ENCODE results near the gene HIRA. TPM values are rescaled to one million over a fixed set of nuclear protein-coding genes. Genes with fewer than 3 reads are reported as not detected.
A peak's percentile ranks its signal among the peaks of the same experiment; 100 is the strongest.

HIRA gene
- total RNA-seq, 2 donors from 2014 or later = 30.7 to 36.6 TPM

DNA sequence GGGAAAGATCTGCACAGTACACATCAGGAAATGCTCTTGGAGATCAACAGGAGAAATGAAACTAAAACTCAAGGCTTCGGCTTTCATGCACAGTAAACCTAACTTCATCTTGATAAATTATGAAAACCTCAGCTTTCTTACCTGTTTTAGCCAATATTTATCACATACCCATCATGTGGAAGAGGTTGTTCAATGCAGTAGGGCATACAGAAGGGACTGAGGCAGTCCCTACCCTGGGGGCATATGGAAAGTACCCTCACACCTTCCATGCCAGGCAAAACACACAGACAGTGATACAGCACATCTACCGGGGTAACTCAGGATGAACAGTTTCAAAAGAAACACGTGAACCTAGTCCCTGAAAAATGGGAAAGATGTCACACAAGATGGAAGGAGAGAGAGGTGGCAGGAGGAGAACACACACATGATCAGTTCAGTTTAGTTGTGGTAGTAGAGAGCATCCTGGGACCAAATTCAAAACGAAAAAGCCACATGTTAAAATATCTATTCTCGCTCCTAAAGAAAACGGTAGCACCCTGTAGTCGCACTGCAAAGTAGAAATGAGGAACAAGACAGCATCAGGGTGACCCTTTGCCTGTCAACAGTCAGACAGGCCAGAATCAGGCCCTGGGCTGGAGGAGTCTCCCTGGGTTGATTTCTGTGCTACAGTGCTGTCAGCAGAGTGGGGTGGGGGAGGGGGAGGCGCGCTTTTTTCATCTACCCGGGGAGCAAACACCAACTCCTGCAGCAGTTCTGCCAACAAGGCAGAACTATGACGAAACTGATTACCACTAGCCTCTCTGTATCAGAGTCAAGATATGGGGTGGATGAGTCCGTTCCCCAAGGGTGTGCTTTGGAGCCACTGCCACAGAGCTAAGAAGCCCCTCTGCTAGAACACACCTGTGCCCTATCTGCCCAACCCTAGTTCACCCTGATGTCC, 1.3 kb downstream of the HIRA start:
- ATAC-seq (replicated peaks in 1 of 2) (peak in 1 of 2 donors; percentile 6), DNase-seq (peak; percentile 20 to 26)
- Mint-ChIP-seq H3K27ac (peak overlapping the region; percentile 96), H3K36me3 (ENCODE audit: insufficient read depth in 2 of 2) (peaks cover 5 to 14% of the 10 kb centered on the region in 2 donors), H3K4me1 (ENCODE audit: low read depth) (peaks cover 71% of the 10 kb centered on the region), H3K27me3 (ENCODE audit: low read depth) (no peaks in the 10 kb centered on the region), H3K9me3 (no peaks in the 10 kb centered on the region), H3K4me3 (peak overlapping the region; percentile 91 to 93)

DNA sequence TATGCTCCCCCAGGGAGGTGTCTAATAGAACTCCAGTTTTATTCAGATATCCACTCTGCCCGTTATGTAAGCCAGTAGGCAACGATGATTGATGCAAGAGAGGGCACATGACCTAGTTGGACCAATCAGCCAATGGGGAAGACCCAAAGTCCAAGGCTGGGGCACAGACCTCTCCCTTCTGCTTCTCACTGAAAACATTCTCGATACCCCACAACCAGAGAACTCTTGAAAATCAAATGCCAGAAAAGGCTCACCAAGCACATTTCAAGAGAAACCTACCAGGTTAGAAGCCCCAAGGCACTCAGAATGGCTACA, 7.4 kb downstream of the HIRA start:
- Mint-ChIP-seq H3K4me3 (no peak overlapping the region), H3K36me3 (ENCODE audit: insufficient read depth in 2 of 2) (peaks cover 2 to 7% of the 10 kb centered on the region in 2 donors), H3K4me1 (ENCODE audit: low read depth) (peaks cover 86% of the 10 kb centered on the region), H3K27ac (peak overlapping the region; percentile 12), H3K27me3 (ENCODE audit: low read depth) (no peaks in the 10 kb centered on the region), H3K9me3 (no peaks in the 10 kb centered on the region)
- ATAC-seq (replicated peaks in 1 of 2) (no peak), DNase-seq (no peak)

DNA sequence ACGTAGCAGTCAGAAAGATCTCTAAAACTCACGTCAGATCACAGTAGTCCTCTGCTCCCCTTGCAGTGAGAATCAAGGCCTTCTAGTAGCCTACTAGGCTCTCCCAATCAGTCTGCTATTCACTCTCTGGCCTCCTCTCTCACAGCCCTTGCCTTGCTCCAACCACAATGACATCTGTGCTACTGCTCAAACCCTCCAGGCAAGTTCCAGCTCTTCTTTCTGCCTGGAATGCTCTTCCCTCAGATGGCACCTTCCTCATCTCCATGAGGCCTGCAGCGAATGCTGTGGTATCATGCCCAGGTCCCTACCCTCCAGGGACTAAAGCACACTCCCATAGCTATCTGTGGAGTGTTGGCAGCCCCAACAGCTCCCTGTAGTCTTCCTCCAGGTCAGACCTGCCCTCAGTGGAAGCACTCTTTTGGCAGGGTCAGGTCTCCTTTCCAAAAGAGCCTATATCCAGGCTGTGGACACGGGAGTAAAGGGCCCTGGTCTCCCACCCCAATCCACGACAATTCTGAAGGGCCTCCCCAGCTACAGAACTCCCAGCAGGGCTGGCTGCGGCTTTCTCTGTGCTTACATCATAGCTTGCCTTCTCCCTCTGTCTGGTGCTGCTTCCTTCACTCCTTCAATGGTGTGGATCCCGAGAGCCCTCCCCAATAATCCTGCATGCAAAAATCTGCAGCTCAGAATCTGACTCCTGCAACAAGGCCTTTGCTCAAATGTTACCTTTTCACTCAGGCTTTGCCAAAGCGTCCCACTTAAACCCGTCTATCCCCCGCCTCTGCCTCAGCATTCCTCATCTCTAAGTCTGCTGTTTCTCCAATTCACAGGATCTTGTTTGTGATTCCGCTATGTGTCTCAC, 8.9 kb downstream of the HIRA start:
- no peak for DNase-seq
- Mint-ChIP-seq H3K4me1 (ENCODE audit: low read depth) (peaks cover 81% of the 10 kb centered on the region), H3K27ac (peak overlapping the region; percentile 65), H3K36me3 (ENCODE audit: insufficient read depth in 2 of 2) (peaks cover 4 to 9% of the 10 kb centered on the region in 2 donors), H3K27me3 (ENCODE audit: low read depth) (no peaks in the 10 kb centered on the region), H3K4me3 (no peak overlapping the region), H3K9me3 (no peaks in the 10 kb centered on the region)
- no peak for ATAC-seq (replicated peaks in 1 of 2)

DNA sequence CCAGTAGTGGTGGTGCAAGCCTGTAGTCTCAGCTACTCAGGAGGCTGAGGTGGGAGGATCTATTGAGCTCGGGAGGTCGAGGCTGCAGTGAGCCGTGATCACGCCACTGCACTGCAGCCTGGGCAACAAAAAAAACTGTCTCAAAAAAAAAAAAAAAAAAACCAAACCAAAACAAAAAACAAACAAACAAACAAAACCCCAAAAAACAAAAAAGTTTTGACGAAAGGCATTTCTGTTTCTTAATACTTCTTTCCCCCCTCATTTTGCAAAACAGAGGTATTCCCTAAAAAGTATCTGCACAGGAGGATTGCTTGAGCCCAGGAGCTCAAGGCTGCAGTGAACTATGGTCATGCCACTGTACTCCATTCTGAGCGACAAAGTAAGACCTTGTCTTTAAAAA, 11.2 kb downstream of the HIRA start:
- Mint-ChIP-seq H3K4me1 (ENCODE audit: low read depth) (peaks cover 81% of the 10 kb centered on the region), H3K27me3 (ENCODE audit: low read depth) (no peaks in the 10 kb centered on the region), H3K27ac (peak overlapping the region; percentile 92), H3K36me3 (ENCODE audit: insufficient read depth in 2 of 2) (peaks cover 1 to 8% of the 10 kb centered on the region in 2 donors), H3K4me3 (peak overlapping the region; percentile 73 to 83), H3K9me3 (no peaks in the 10 kb centered on the region)
- DNase-seq (no peak), ATAC-seq (replicated peaks in 1 of 2) (no peak)

DNA sequence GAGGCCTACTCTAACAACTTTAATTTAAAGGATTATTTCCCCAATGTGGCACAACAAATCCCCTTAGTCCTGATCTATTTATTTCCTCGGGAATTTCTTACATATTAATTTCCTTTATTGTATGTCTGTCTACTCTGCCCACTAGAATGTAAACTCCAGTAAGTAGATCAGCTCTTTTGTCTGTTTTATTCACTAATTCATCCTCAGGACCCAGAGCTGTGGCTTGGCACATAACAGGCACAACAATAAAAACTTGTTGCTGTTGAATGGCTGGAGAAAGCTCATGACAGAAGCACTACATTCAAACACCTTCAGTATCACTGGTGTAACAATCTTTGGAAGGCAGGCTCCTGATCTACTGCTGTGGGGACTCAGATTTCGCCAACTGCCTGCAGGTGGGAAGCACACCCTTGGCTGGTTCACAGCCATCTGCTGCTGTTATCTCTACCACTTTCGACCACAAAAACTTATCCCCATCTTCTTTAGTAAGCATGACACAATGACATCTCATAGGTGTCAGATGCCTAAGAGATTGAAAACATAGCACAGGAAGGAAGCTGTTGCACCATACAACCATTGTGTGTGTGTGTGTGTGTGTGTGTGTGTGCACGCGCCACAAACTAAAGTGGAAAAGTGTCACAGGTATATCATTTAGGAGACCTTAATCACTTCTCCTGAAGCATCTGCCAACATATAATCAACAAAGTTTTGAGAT, 11.9 kb downstream of the HIRA start:
- H3K4me1 Mint-ChIP-seq (ENCODE audit: low read depth) = peaks cover 83% of the 10 kb centered on the region
- H3K4me3 Mint-ChIP-seq = peak overlapping the region; percentile 73 to 83
- peak; percentile 97 to 99 for ATAC-seq (replicated peaks in 1 of 2)
- H3K9me3 Mint-ChIP-seq = no peaks in the 10 kb centered on the region
- peak overlapping the region; percentile 92 for H3K27ac Mint-ChIP-seq
- peak; percentile 53 to 59 for DNase-seq
- peaks cover 1 to 8% of the 10 kb centered on the region in 2 donors for H3K36me3 Mint-ChIP-seq (ENCODE audit: insufficient read depth in 2 of 2)
- H3K27me3 Mint-ChIP-seq (ENCODE audit: low read depth) = no peaks in the 10 kb centered on the region

DNA sequence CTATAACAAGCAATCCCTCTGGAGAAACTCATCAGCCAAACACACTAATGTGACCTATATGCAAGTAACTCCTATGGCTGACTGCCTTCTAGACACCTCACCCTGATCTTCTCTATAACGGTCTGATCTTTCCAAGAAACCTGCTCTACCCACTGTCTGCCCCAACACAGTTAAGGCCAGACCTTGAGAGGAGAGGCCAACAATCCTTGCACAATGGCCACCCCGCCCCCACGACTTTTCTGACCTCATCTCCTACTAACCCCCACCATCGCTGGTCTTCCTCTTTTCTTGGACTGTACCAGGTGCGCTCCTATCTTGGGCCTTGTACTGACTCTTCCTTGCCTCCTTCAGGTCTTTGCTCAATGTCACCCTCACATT, 12.5 kb downstream of the HIRA start:
- H3K4me1 Mint-ChIP-seq (ENCODE audit: low read depth) = peaks cover 78% of the 10 kb centered on the region
- DNase-seq (no peak), ATAC-seq (replicated peaks in 1 of 2) (peak in 1 of 2 donors; percentile 20)
- H3K27me3 Mint-ChIP-seq (ENCODE audit: low read depth) = no peaks in the 10 kb centered on the region
- peaks cover 3 to 8% of the 10 kb centered on the region in 2 donors for H3K36me3 Mint-ChIP-seq (ENCODE audit: insufficient read depth in 2 of 2)
- H3K4me3 Mint-ChIP-seq = peak overlapping the region; percentile 73 to 83
- H3K27ac Mint-ChIP-seq = peak overlapping the region; percentile 92
- no peaks in the 10 kb centered on the region for H3K9me3 Mint-ChIP-seq

DNA sequence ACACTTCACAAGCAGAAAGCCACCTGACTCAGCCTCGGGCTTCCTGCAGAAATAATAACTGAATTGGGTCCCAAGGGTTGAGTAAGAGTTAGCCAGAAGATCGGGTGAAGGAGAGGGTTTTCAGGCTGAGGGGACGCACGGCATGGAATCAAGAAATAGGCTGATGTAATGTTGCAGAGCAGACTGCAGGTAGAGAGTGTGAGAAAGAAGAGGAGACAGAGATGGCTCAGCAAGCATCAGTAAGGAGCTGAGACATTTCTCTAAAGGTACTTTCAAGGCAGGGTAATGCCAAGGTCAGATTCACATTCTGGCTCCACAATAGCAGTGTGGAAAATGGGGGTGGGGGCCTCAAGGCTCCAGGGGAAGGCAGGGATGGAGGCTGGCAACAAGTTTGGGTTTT, 18.6 kb downstream of the HIRA start:
- peak; percentile 64 to 84 for ATAC-seq (replicated peaks in 1 of 2)
- Mint-ChIP-seq H3K36me3 (ENCODE audit: insufficient read depth in 2 of 2) (peaks cover 3 to 9% of the 10 kb centered on the region in 2 donors), H3K27ac (peak overlapping the region; percentile 9), H3K4me1 (ENCODE audit: low read depth) (peaks cover 42% of the 10 kb centered on the region), H3K9me3 (no peaks in the 10 kb centered on the region), H3K4me3 (peak overlapping the region in 1 of 2 donors; percentile 30), H3K27me3 (ENCODE audit: low read depth) (no peaks in the 10 kb centered on the region)
- no peak for DNase-seq

DNA sequence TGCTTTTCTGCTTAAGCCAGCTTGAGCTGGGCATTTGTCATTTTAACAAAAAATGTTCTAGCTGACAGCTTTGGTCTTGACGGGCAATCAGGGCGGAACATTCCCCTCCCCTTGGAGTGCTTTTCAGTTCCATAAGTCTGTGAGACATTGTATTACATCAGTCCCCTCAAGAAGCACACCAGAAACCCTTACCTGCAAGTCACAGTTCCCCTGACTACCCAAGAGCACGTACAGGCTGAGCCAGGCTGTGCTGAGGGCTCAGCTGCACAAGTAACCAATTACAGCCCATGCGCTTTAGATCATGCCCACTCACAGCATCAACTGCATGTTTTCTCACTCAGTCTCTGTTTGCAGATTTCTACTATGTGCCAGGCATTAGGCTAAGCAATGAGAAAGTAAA, 19.1 kb downstream of the HIRA start:
- Mint-ChIP-seq H3K4me1 (ENCODE audit: low read depth) (peaks cover 38% of the 10 kb centered on the region), H3K9me3 (no peaks in the 10 kb centered on the region), H3K27me3 (ENCODE audit: low read depth) (no peaks in the 10 kb centered on the region), H3K27ac (peak overlapping the region; percentile 9), H3K36me3 (ENCODE audit: insufficient read depth in 2 of 2) (peaks cover 1 to 7% of the 10 kb centered on the region in 2 donors), H3K4me3 (peak overlapping the region; percentile 11 to 30)
- peak; percentile 25 to 32 for ATAC-seq (replicated peaks in 1 of 2)
- DNase-seq = no peak

DNA sequence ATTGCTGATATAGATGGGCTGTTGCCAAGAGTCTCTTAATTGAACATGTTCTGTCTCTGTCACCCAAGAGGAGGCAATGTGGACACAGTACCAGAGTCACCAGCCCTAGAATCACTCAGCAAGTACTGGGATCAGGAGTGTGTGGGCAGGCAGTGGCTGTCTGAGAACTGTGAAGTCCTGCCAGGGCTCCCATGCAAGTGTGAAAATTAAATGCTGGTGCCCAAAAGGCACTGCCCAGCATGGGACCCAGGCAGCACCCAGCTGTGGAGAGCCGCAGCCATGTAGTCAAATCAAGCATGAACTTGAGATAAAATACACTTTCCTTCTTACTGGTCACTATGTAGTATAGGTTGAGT, 19.9 kb downstream of the HIRA start:
- H3K36me3 Mint-ChIP-seq (ENCODE audit: insufficient read depth in 2 of 2) = peaks cover 1% of the 10 kb centered on the region in 2 donors
- H3K27ac Mint-ChIP-seq = peak overlapping the region; percentile 21

DNA sequence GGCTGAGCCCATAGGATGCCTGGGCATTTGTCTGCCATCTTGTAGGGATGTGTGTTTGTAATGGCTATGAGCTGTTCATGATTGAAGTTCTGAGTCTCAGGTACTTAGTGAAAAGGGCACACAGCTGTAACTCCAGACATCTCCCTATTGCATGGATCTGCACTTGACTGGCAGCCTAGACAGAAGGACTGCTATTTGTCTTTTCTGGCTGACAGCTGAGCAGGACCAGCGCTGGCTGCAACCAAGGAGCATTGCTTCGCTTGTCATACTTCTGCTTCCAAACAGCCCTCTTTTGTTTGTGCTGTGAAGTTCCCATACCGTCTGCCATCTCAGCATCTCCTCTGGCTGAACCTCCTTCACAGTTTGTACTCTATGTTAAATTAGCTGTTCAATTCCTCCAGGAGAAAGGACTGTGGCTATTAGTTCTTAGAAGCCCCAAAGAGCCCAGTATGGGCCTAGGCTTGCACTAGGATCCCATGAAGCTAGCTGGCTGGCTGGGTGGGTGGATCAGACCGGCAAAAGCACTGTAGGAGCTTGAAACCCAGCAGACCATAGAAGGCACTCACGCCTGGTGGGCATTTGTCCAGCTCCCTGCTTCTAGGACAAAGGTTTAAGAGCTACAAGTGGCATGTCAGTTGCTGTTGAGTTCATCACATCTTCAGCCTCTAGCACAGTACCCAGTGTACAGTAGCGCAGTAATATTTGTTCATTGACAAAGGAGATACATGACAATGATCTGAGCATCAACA, 20.4 kb downstream of the HIRA start:
- Mint-ChIP-seq H3K4me1 (ENCODE audit: low read depth) (peaks cover 29% of the 10 kb centered on the region), H3K27me3 (ENCODE audit: low read depth) (no peaks in the 10 kb centered on the region), H3K27ac (peak overlapping the region; percentile 27), H3K36me3 (ENCODE audit: insufficient read depth in 2 of 2) (peaks cover 1% of the 10 kb centered on the region in 2 donors), H3K9me3 (no peaks in the 10 kb centered on the region), H3K4me3 (no peak overlapping the region)
- ATAC-seq (replicated peaks in 1 of 2) (no peak), DNase-seq (no peak)

More for the DNA sequence above, 19.9 kb downstream of the HIRA start:
- no peak for DNase-seq
- no peaks in the 10 kb centered on the region for H3K27me3 Mint-ChIP-seq (ENCODE audit: low read depth)
- H3K4me3 Mint-ChIP-seq = peak overlapping the region in 1 of 2 donors; percentile 35
- H3K4me1 Mint-ChIP-seq (ENCODE audit: low read depth) = peaks cover 30% of the 10 kb centered on the region
- peak; percentile 45 to 70 for ATAC-seq (replicated peaks in 1 of 2)
- no peaks in the 10 kb centered on the region for H3K9me3 Mint-ChIP-seq

DNA sequence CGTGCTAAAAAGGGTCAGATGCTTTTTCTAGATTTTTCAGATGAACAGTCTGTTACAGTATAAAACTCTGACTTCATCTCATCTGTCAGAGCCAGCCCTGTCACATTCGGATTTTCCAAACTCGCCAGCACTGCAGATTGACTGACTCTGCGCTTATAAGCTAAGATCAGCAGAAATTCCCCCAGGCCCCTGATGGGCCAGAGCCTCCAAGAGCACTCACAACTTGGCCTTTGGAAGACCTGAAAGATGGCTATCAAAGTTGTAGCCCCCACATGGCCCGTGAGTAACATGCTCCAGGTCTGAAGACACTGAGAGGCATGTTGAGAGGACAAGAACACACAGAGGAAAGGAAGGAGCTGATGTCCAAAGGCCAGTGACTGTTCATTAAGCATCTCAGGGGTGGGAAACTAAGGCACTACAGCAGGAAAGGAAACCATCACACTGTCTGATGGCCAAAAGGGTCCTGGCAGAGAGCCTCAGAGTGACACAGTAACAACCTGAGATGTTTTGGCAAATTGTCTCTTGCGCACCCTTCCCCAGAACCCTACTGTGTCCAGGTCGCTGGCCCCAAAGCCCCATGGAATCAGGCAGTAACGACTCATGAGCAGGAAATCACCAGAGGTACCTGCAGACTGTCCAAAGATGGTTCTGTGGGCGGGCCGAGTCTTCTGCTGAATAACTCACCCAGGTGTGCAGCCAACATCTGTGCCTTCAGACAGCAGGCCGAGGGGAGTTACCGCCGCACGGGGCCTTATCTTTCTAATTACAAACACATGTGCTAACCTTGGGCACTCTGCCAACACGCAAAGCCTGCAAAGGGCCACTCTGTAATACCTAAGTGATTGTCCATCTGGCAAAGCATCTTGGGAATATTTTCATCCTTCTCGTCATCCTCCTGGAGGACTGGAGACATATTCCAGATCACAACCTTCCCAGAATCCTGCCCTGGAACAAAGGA, 23.6 kb downstream of the HIRA start:
- Mint-ChIP-seq H3K36me3 (ENCODE audit: insufficient read depth in 2 of 2) (peaks cover 6 to 8% of the 10 kb centered on the region in 2 donors), H3K27me3 (ENCODE audit: low read depth) (no peaks in the 10 kb centered on the region), H3K4me1 (ENCODE audit: low read depth) (peaks cover 14% of the 10 kb centered on the region), H3K9me3 (no peaks in the 10 kb centered on the region), H3K4me3 (no peak overlapping the region), H3K27ac (no peak overlapping the region)
- no peak for DNase-seq
- ATAC-seq (replicated peaks in 1 of 2) = no peak

All from activated T-cell treated with anti-CD3 and anti-CD28 coated beads, Interleukin-2, amount 50 U/mL, for 72 hours (primary cell).